GM12891 (cell line): Measurements from ENCODE around the gene INO80B.

Experiments
- PAX5 ChIP-seq: IDR thresholded peaks from 2 replicates; pipeline ENCODE4 v1.6.1; 2011; ENCODE audit warnings: low read length, moderate library complexity, mild to moderate bottlenecking; ENCODE audit not compliant: insufficient read depth, severe bottlenecking
- POLR2A ChIP-seq: IDR thresholded peaks from 2 replicates; pipeline ENCODE4 v1.6.1; 2011; ENCODE audit warnings: low read depth, low read length, control low read depth
- POLR2AphosphoS5 ChIP-seq: IDR thresholded peaks from 2 replicates; pipeline ENCODE4 v1.6.1; 2011; ENCODE audit warnings: low read depth, low read length, control low read depth
- POU2F2 ChIP-seq: IDR thresholded peaks from 2 replicates; pipeline ENCODE4 v1.6.1; 2011; ENCODE audit warnings: low read depth, mild to moderate bottlenecking, control low read depth, low read length, moderate library complexity
- SPI1 ChIP-seq: IDR thresholded peaks from 2 replicates; pipeline ENCODE4 v1.6.1; 2011; ENCODE audit warnings: low read depth, low read length, control low read depth
- TAF1 ChIP-seq: IDR thresholded peaks from 2 replicates; pipeline ENCODE4 v1.6.1; 2011; ENCODE audit warnings: low read depth, low read length, control low read depth

- TF ChIP-seq POLR2AphosphoS5 = no peak
- no peak for TF ChIP-seq POLR2A
- no peak for TF ChIP-seq TAF1
- TF ChIP-seq PAX5 = no peak
- TF ChIP-seq SPI1 = peak; percentile 34; the same call in 1 of the 2 replicates
- TF ChIP-seq POU2F2 = no peak
Observed at GRCh38 chr2:74413001-74413698, 41.7 kb upstream of the INO80B start.
